ENCODE measurements around the gene IFT27.
"Not testable (repeated sequence)": the region's sequence is repeated elsewhere in the genome, so short reads cannot be mapped to it uniquely, and the experiment has no call there.

Gene IFT27

GRCh38 chr22:36764641-36765040, 11.3 kb downstream of the IFT27 start:
- DNase-seq = no peak

- DNase-seq = no peak
Observed at GRCh38 chr22:36764060-36764459, 11.9 kb downstream of the IFT27 start.

DNA sequence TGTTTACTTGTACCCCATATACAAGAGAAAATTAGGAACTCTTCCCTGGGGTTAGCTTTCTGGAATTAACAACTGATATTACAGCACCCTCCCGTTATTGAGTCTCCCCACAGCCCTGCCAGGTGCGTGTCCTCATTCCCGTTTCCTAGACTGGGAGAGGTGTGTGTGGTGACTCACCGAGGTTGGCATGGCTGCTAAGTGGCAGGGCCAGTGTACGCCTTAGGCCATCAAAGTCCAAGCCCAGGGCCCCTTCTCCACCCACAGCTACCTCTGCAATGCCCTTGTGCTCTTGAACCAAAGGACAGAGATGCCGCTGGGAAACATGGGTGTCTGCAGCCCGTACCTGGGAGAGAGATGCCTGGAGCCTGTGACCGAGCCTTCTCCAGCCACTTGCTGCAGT, 12.3 kb downstream of the IFT27 start:
- no peak for DNase-seq

DNA sequence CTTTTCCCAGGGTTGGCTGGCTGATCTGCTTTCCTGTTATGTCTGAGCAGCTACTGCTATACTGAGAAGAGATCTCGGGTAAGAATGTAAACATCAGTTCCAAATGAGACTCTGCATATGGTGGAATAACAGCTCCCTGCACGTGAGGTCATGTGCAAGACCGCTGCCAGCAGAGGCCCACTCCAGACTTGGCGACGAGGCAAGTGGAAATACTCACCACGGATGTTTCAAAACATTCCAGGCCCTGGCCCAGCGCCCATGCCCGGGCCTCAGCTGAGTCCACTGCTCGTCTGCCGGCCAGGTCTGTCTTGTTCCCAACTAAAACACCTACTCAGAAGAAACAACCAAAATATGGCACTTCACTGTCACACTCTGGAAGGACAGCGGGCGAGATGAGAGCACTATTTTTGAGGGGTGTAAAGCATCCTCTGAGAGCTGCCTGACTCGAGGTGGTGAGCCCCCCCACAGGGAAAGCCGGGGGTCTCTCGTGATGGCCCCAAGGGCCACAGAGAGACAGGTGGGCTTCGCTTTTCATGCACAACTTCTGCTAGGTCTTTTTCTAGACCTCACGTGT, 13.1 kb downstream of the IFT27 start:
- no peak for DNase-seq

DNA sequence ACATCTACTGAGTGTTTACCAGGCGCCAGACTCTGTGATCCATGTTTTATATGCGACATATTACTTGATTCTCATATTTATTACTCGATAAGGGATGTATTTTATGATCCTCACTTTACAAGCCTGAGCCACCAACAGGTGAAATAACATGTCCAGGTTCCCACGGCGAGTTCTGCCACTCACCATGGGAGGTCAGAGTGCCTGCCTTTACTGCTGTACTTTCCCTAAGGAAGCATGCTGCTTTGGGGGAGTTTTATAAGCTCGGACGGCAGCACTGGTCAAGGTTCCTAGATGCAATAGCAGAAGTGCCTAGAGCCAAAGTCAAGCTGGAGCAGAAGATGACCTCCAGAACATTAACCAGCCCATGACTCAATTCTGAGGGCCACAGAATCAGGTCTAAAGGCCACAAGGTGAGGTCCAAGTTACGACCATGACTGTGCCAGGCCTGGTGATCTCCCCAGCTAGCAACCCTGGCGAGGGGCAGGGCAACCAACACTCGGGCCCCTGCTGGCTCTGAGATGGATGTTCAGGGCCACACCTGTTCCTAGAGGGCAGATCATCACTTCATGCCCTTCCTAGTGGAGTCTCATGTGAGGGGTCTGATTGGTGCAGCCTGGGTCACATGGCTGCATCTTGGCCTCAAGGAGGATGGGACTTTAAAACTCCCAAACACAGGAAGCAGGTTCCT, 14.2 kb downstream of the IFT27 start:
- DNase-seq = no peak

- no peak for DNase-seq
Observed at GRCh38 chr22:36760786-36761185, 15.1 kb downstream of the IFT27 start.

DNA sequence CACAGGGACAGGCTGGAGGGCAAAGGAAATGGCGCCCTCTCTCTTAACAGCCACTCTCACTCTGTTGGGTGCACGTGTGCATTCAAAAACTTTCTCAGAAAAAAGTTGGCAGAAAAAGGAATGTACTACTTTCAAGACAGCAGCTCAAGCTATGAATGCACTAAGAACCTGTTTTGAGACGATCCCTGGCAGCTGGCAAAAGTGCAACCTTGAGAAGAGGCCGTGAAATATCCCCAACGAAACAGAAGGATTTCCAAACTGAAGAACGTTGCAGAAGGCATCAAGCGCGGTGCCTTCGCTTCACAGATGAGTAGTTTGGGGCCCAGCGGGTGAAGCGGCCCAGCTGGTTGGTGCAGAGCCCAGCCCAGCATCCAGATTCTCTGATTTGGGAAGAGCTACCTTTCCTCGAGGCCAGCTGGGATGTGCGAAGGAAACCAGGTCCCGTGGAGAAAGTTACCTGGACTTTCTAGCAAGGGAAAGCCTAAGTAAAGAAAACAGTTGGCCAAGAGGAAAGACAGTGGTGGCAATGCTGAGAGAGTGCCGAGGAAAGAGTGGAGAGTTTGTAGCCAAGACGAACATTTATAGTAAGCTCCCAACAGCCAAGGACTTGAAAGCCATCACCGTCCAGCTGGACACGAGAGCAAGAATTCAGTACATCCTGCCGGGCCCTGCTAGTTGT, 16.3 kb downstream of the IFT27 start:
- no peak for DNase-seq

DNA sequence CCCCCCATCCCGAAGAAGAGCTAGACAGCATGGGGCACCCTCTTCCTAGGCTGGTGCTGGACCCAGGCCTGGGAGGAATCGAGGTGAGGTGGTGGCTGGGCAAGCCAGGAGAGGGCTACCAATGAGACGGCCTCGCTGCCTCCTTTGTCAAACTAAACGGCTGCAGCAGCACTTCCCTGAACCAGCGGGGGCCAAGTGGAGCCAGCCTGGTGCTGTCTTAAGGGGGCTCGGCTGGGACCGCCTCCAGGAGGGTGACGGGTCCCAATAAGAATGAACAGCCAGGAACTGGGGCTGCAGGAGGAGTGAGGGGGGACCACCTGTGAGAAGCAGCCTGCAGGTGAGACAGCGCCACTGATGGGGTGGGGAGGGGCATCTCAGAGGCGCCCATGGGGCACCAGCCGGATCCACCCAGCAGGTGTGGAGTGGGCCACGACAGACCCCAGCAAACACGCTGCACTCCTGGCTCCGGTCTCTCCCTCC, 17.1 kb downstream of the IFT27 start:
- no peak for DNase-seq

DNA sequence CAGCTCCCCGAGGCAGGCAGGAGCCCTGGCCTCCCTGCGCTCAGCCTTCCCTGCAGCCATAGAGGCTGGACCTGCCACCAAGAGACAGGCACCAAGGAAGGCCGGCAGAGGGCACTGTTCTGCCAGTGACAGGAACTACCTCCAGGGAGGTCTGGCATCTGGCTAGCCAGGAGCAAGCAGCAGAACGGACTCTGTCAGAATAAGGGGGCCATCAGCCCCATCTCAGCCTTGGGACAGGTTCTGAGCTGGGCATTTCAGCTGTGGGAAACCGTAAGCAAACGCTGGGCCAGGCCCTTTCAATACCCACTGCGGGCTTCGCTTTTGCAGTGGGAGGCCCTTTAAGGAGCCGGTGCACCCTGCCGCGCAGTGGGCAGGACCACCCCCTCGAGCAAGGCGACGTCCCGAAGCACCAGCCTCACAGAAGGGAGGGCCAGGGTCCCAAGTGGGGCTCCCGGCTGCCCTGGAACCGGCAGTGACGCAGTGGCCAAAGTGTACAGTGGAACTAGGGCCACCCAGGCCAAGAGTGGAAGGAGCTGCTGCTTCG, 18.2 kb downstream of the IFT27 start:
- peak; percentile 74 for DNase-seq

- no peak for DNase-seq
Observed at GRCh38 chr22:36756746-36757655, 18.9 kb downstream of the IFT27 start.

DNA sequence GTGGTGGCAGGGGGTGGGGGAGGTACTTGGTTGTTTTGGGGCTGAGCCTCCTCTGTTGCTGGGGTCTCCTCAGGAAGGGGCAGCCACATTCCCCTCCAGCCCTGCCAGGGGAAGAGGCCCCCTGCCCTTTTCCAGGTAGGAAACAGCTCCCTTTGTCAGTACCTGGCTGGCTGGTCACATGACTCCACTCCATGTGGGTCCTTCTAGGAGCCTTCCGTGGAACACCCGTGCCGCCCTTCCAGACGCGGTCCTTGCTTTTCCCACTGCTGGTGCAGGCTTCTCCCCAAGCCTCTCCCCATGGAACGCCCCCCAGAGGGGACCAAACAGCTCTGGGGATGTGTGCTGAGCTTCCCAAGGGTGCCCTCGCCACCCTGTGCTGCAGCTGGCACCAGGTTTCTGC, 19.9 kb downstream of the IFT27 start:
- no peak for DNase-seq

DNA sequence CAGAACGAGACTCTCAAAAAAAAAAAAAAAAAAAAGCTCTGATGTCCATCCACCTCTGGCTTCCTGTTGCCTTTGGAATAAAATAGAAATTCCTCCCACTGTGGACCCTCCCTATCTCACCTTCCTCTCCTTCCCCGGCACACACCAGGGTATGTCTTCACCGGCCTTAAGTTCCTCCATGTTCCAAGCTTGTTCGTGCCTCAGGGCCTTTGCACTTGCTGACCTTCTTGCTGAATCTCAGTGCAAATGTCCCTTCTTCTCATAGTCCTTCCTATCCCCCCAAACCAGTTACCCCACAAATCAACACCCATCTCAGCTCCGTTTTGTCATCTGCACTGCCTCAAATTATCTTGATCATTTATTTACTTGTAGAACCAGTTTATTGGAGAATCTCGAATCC, 20.6 kb downstream of the IFT27 start:
- DNase-seq = no peak

GRCh38 chr22:36754881-36755280, 21.0 kb downstream of the IFT27 start:
- not testable (repeated sequence) for DNase-seq

- DNase-seq = no peak
Observed at GRCh38 chr22:36753916-36754315, 22.0 kb downstream of the IFT27 start.

DNA sequence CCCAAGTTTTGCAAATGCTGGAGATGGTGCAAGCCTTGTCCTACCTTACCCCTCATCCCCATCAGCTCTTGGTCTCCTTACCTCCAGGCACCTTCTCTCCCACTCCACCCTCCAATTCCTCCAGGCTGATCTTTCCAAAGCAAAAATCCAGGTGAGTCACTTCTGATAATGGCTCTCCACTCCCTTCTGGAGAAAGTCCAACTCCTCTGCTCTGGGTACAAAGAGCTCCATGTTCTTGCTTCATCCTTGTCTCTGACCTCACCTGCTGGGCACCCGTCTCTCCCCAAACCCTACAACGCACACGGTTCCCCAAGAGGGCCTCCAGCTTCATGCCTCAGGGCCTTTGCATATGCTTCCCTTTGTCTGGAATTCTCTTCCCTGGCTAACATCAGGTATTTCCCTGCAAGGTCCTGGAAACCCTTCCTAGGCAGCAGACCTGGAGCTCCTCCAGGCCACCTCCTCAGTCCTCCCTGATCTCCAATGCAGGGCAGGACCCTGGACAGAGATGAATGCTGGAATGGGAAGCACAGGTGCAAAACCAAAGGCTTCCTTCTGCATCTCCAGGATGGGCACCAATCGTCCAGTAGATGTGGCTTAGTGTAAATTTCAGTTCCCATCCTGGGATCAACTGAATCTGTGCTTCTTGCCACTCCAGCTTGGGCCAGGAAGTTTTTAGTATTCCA, 22.7 kb downstream of the IFT27 start:
- no peak for DNase-seq

DNA sequence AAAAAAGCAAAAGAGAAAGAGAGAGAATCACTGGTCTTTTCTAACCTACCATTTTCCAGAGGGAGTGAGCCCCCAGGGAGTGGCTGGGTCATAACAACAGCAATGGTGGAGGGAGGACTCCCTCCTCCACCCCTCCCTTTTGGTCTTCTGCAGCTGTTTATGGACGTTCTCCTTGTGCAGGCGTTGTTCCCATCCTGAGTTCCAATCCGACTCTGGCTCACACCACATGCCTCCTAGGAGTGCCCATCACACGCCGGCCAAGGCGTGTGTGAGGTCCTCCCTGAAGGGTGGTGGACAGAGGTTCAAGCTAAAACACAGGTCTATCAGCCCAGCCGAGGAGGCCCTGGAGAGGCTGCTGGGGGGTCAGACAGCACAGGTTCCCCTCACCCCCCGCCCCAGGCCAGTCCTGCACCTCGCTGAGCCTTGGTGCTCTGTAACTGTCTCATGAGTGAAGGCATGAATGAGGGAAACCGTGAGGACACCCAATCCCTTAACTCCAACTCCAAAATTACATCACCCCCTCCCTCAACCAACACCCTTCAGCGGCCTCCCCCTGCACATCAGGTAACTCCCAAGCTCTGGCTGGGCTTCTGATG, 29.4 kb downstream of the IFT27 start:
- DNase-seq = no peak

DNA sequence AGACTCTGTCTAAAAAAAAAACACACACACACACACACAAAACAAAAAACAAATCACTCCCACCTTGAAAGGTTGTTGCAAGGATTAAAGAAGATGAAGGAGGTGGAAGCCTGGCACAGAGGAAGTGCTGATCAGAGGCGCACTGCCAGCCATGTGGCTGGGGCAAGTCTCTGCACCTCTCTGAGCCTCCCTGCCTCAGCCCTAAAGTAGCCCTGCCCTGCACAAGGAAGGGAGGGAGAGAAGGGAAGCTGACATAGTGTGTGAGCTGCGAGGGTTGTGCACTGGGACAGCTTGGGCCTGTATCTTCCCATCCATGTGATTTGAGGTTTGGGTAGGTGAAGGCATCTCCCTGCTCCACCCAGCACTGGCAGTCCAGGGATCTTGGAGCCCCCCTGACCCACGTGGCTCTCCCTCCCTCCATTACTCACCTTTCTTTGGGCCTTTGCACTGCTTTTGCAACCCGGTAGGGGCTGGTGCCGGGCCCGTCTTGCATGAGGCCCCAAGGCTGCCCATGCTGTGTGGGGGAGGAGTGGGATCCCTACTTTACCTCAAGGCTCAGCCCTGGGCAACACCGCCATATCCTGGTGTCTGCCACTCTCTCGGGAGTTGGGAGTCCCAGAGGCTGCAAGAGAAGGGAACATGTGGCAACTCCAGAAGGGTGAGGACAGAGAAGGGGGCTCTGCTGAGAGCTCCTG, 30.5 kb downstream of the IFT27 start:
- DNase-seq = no peak

DNA sequence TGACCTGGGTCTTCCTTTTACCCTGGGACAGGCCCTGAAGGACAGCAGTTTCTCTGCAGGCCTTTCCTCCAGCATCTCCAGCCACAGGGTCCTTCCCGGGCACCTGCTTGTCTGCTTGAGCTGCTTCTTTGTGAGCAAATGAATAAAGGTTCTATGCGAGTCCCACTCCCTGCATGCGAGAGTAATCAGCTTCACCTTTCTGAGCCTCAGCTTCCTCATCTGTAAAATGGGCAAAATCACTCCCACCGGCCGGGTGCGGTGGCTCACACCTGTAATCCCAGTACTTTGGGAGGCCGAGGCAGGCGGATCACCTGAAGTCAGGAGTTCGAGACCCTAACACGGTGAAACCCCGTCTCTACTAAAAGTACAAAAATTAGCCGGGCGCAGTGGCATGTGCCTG, 31.1 kb downstream of the IFT27 start:
- DNase-seq = no peak

GRCh38 chr22:36744413-36744765, 31.5 kb downstream of the IFT27 start:
- DNase-seq = no peak

- DNase-seq = no peak
Observed at GRCh38 chr22:36743591-36744412, 32.1 kb downstream of the IFT27 start.

Data from CD4-positive, alpha-beta T cell treated with Interleukin-17A for 1 hour (primary cell).